H1 (cell line): Measurements from ENCODE around the gene PSME3. TPM values are rescaled to one million over a fixed set of nuclear protein-coding genes. Genes with fewer than 3 reads are reported as not detected.
"Not testable (repeated sequence)": the region's sequence is repeated elsewhere in the genome, so short reads cannot be mapped to it uniquely, and the experiment has no call there.

Source experiments
- CTCF ChIA-PET: fragments of 300-600 bp; sonication (Branson Sonifier 250); formaldehyde crosslinking; loops from one replicate; lab custom pipeline; 2021; ENCODE audit not compliant: partially characterized antibody; lab: Charles Lee
- POLR2A ChIA-PET: fragments of 300-600 bp; sonication (Branson Sonifier 250); formaldehyde crosslinking; loops from one replicate; lab custom pipeline; 2021; ENCODE audit warnings: inconsistent platforms; ENCODE audit not compliant: partially characterized antibody; lab: Charles Lee
- DNase-seq, 2 experiments: peaks; one replicate each; pipeline versions ENCODE4 v3.0.0 to v3.0.0-alpha.2; 2010 to 2022; ENCODE audit warnings: low spot score in 2 of 2, low read depth in 1 of 2, mixed read lengths in 1 of 2
- FAIRE-seq: peaks from 2 replicates; lab custom pipeline; 2011; peaks lifted over from hg19 to GRCh38; lab: Jason Lieb, UNC
- H2AFZ ChIP-seq: 2 replicates; pipeline ENCODE4 v1.8.1; 2012; ENCODE audit warnings: low read length, inconsistent platforms
- H2AK5ac ChIP-seq: 2 replicates; pipeline ENCODE4 v1.6.1; 2013; ENCODE audit warnings: low read depth, low read length
- H2BK120ac ChIP-seq: replicated peaks from 2 replicates; pipeline ENCODE3; 2013; ENCODE audit warnings: low read depth, low read length, inconsistent platforms
- H2BK12ac ChIP-seq: 2 replicates; pipeline ENCODE4 v1.6.1; 2013; ENCODE audit warnings: low read depth, low read length
- H2BK15ac ChIP-seq: 2 replicates; pipeline ENCODE4 v1.6.1; 2013; ENCODE audit warnings: low read length
- H2BK20ac ChIP-seq: 2 replicates; pipeline ENCODE4 v1.6.1; 2013; ENCODE audit warnings: low read length
- H2BK5ac ChIP-seq: 2 replicates; pipeline ENCODE4 v1.6.1; 2013; ENCODE audit warnings: low read depth, low read length
- H3K14ac ChIP-seq: 2 replicates; pipeline ENCODE4 v1.6.1; 2013; ENCODE audit warnings: inconsistent platforms; ENCODE audit not compliant: insufficient read length
- H3K18ac ChIP-seq: 2 replicates; pipeline ENCODE4 v1.6.1; 2013; ENCODE audit warnings: low read length; ENCODE audit errors: extremely low read depth
- H3K23ac ChIP-seq: 2 replicates; pipeline ENCODE4 v1.6.1; 2013; ENCODE audit warnings: inconsistent platforms; ENCODE audit not compliant: insufficient read length
- H3K23me2 ChIP-seq: 2 replicates; pipeline ENCODE4 v1.6.1; 2013; ENCODE audit warnings: low read depth, low read length
- H3K27ac ChIP-seq: 2 replicates; pipeline ENCODE4 v1.6.1; 2011; ENCODE audit warnings: low read depth, low read length, inconsistent platforms
- H3K27me3 ChIP-seq, 4 experiments: replicated peaks in 1 of 4; 1 replicate in 1 of 4; 2 replicates in 3 of 4; pipeline versions ENCODE4 v1.6.1 to v1.8.1; 2011 to 2013; ENCODE audit warnings: low read length in 3 of 4, mild to moderate bottlenecking in 3 of 4, inconsistent platforms in 2 of 4, mixed read lengths in 2 of 4, moderate library complexity in 1 of 4; ENCODE audit not compliant: control insufficient read depth in 3 of 4, insufficient read depth in 3 of 4; ENCODE audit errors: extremely low read depth in 1 of 4
- H3K36me3 ChIP-seq, 4 experiments: 2 replicates each; pipeline versions ENCODE4 v1.6.1 to v1.8.1; 2011 to 2013; ENCODE audit warnings: mild to moderate bottlenecking in 4 of 4, low read length in 3 of 4, moderate library complexity in 2 of 4, control low read depth in 1 of 4, inconsistent platforms in 1 of 4; ENCODE audit not compliant: insufficient read depth in 4 of 4, control insufficient read depth in 2 of 4
- H3K4ac ChIP-seq: replicated peaks from 2 replicates; pipeline ENCODE3; 2013; ENCODE audit warnings: low read length, low read depth, mixed read lengths, inconsistent platforms; ENCODE audit not compliant: insufficient read length
- H3K4me1 ChIP-seq, 4 experiments: replicated peaks in 1 of 4; 1 replicate in 1 of 4; 2 replicates in 3 of 4; pipeline versions ENCODE4 v1.6.1 to v1.8.1; 2011 to 2013; ENCODE audit warnings: low read length in 3 of 4, inconsistent platforms in 2 of 4, mixed read lengths in 1 of 4; ENCODE audit not compliant: insufficient read depth in 4 of 4, control insufficient read depth in 3 of 4
- H3K4me2 ChIP-seq, 2 experiments: 2 replicates each; pipeline versions ENCODE4 v1.6.1 to v1.8.1; 2011 to 2013; ENCODE audit warnings: low read depth in 2 of 2, low read length in 2 of 2, control low read depth in 1 of 2, inconsistent platforms in 1 of 2, mild to moderate bottlenecking in 1 of 2; ENCODE audit not compliant: insufficient read depth in 1 of 2
- H3K4me3 ChIP-seq, 4 experiments: fragments of 200-600, 300-600 bp in 1 of 4; sonication (generic), shearing (Covaris generic), sonication (Bioruptor Twin) in 1 of 4; 2 replicates each; pipeline versions ENCODE4 v1.5.1 to v1.8.1; 2011 to 2016; ENCODE audit warnings: low read length in 4 of 4, low read depth in 3 of 4, control low read depth in 2 of 4, inconsistent platforms in 2 of 4, mild to moderate bottlenecking in 2 of 4, mixed read lengths in 1 of 4, moderate library complexity in 1 of 4; ENCODE audit not compliant: insufficient read depth in 2 of 4; ENCODE audit errors: extremely low read depth in 1 of 4
- H3K56ac ChIP-seq: replicated peaks from 2 replicates; pipeline ENCODE3; 2013; ENCODE audit warnings: low read depth, mild to moderate bottlenecking, mixed read lengths, low read length, inconsistent platforms; ENCODE audit not compliant: insufficient read length
- H3K79me1 ChIP-seq: 2 replicates; pipeline ENCODE4 v1.6.1; 2013; ENCODE audit warnings: low read depth, low read length, control low read depth
- H3K79me2 ChIP-seq, 2 experiments: 2 replicates each; pipeline versions ENCODE4 v1.6.1 to v1.8.1; 2012 to 2013; ENCODE audit warnings: low read length in 2 of 2, mild to moderate bottlenecking in 2 of 2, inconsistent platforms in 1 of 2; ENCODE audit not compliant: insufficient read depth in 2 of 2, control insufficient read depth in 1 of 2
- H3K9ac ChIP-seq, 4 experiments: replicated peaks in 1 of 4; 1 replicate in 1 of 4; 2 replicates in 3 of 4; pipeline versions ENCODE4 v1.6.1 to v1.8.1; 2011 to 2013; ENCODE audit warnings: low read depth in 3 of 4, low read length in 3 of 4, control low read depth in 2 of 4, mild to moderate bottlenecking in 2 of 4, moderate library complexity in 2 of 4, inconsistent platforms in 1 of 4; ENCODE audit errors: extremely low read depth in 1 of 4
- H3K9me3 ChIP-seq, 2 experiments: 2 replicates each; pipeline versions ENCODE4 v1.6.1 to v1.8.1; 2012 to 2013; ENCODE audit warnings: mild to moderate bottlenecking in 2 of 2, moderate library complexity in 2 of 2, control low read depth in 1 of 2, inconsistent platforms in 1 of 2, low read depth in 1 of 2, low read length in 1 of 2, mixed read lengths in 1 of 2; ENCODE audit not compliant: insufficient read depth in 2 of 2
- H4K20me1 ChIP-seq, 2 experiments: replicated peaks in 1 of 2; 2 replicates each; pipeline versions ENCODE3 to v1.8.1; 2011 to 2013; ENCODE audit warnings: inconsistent platforms in 2 of 2, low read length in 2 of 2, mild to moderate bottlenecking in 1 of 2; ENCODE audit not compliant: insufficient read depth in 2 of 2, control insufficient read depth in 1 of 2
- H4K5ac ChIP-seq: 2 replicates; pipeline ENCODE4 v1.6.1; 2013; ENCODE audit warnings: low read length, low read depth, mixed read lengths, inconsistent platforms; ENCODE audit not compliant: insufficient read length
- H4K8ac ChIP-seq: 2 replicates; pipeline ENCODE4 v1.8.0; 2013; ENCODE audit warnings: mild to moderate bottlenecking, moderate library complexity, low read length, inconsistent platforms; ENCODE audit not compliant: insufficient read depth; ENCODE audit errors: extremely low read depth
- H4K91ac ChIP-seq: replicated peaks from 2 replicates; pipeline ENCODE3; 2013; ENCODE audit warnings: low read length, mixed read lengths, inconsistent platforms; ENCODE audit not compliant: insufficient read length
- whole genome bisulfite sequencing, 2 experiments: shearing (Covaris generic) in 1 of 2; methylation state at CpG; one replicate each; pipeline versions ENCODE4 v1.1.6 to v1.1.7; 2013 to 2015; ENCODE audit warnings: low lambda C conversion rate in 2 of 2, mixed read lengths in 2 of 2, inconsistent platforms in 1 of 2, low coverage in 1 of 2, missing lambda C conversion rate in 1 of 2; ENCODE audit not compliant: insufficient replicate concordance in 2 of 2, insufficient coverage in 1 of 2, insufficient read length in 1 of 2; ENCODE audit errors: extremely low coverage in 1 of 2, missing lambda C conversion rate in 1 of 2; 5-methylcytosine and 5-hydroxymethylcytosine counted together
- polyA plus RNA-seq, 7 experiments: library from polyadenylated mRNA; depleted of rRNA in 3 of 7; stranded (reverse) in 5 of 7; unstranded in 2 of 7; fragments of >200 nt in 5 of 7; fragments of 200-250 nt in 2 of 7; gene quantifications; 1 replicate in 5 of 7; 2 replicates in 1 of 7; 4 replicates in 1 of 7; pipeline versions ENCODE4 v1.2.1 to v1.2.3, GENCODE V29; 2011 to 2013; ENCODE audit warnings: missing spikeins in 2 of 7, mixed read lengths in 2 of 7
- total RNA-seq: library from RNA; stranded (reverse); fragmentation: NEBNext Ultra II Directional; extraction: Animal tissue kit (Norgen Biotek cat#: 25700); gene quantifications from 2 replicates; pipeline ENCODE4 v1.2.1, GENCODE V29; 2021

The PSME3 gene
- total and polyA plus RNA-seq, 2 of the 8 experiments (the other 6 are each of a cell fraction or from before 2014, with no cell fraction given) = 149 to 224 TPM

- 97% methylated on average over 8 of the region's 12 CpGs; no CpG with 5 or more reads in 1 of the 2 experiments for WGBS, 2 experiments
- H2BK12ac ChIP-seq, H3K4me2 ChIP-seq, H3K79me1 ChIP-seq, H3K36me3 ChIP-seq, H3K23me2 ChIP-seq, H2BK20ac ChIP-seq, H3K18ac ChIP-seq, H2BK5ac ChIP-seq, H3K9ac ChIP-seq, H3K4me3 ChIP-seq, H3K56ac ChIP-seq, FAIRE-seq, H4K5ac ChIP-seq, H3K27ac ChIP-seq, H2AK5ac ChIP-seq, H2BK15ac ChIP-seq, H3K23ac ChIP-seq, H4K8ac ChIP-seq, H3K4me1 ChIP-seq, H2AFZ ChIP-seq, DNase-seq, H2BK120ac ChIP-seq, H4K91ac ChIP-seq, H3K27me3 ChIP-seq, H3K79me2 ChIP-seq, H3K4ac ChIP-seq, H3K14ac ChIP-seq, H4K20me1 ChIP-seq: not testable (repeated sequence)
- POLR2A ChIA-PET = interaction anchor here (1.1 to 1.5 kb wide), 2 partner anchors 26 to 29 kb away, joined by 4 to 7 read pairs; partner anchors contain the start of gene AOC2
- CTCF ChIA-PET = interaction anchor here (0.6 to 1.2 kb wide), 3 partner anchors 31 to 232 kb away, joined by 4 to 5 read pairs (median 4); no protein-coding TSS in a partner anchor
- peaks cover 2 to 11% of the 10 kb centered on the region in 2 experiments; a peak in 1 of 4 replicates for H3K9me3 ChIP-seq
Observed at GRCh38 chr17:42873932-42874695, 40.9 kb downstream of the PSME3 start.
